ENCODE results near the gene MAPK10. TPM values are rescaled to one million over a fixed set of nuclear protein-coding genes. Genes with fewer than 3 reads are reported as not detected.

Gene MAPK10
- total RNA-seq, 2 donors from 2014 or later = 49.7 to 64.9 TPM

GRCh38 chr4:86326400-86326799, 33.5 kb downstream of the MAPK10 start:
- intact Hi-C loops (cut with DNase I) = no loop called here
- Histone ChIP-seq H3K4me1 (replicated peaks) (peaks cover 3% of the 10 kb centered on the region), H3K36me3 (no peaks in the 10 kb centered on the region), H3K9me3 (no peaks in the 10 kb centered on the region), H3K27ac (no peak overlapping the region), H3K27me3 (replicated peaks; ENCODE audit: insufficient read depth) (no peaks in the 10 kb centered on the region), H3K4me3 (no peak overlapping the region)
- DNase-seq (ENCODE audit: low spot score) = no peak
- no peak for TF ChIP-seq CTCF (IDR thresholded peaks at IDR 0.05)
- TF ChIP-seq POLR2A (IDR thresholded peaks at IDR 0.05) = no peak
- TF ChIP-seq POLR2AphosphoS5 (IDR thresholded peaks at IDR 0.05) = no peak

GRCh38 chr4:86319390-86319789, 40.5 kb downstream of the MAPK10 start:
- TF ChIP-seq POLR2A (IDR thresholded peaks at IDR 0.05) (no peak), POLR2AphosphoS5 (IDR thresholded peaks at IDR 0.05) (no peak), CTCF (IDR thresholded peaks at IDR 0.05) (no peak)
- Histone ChIP-seq H3K27ac (no peak overlapping the region), H3K4me3 (no peak overlapping the region), H3K4me1 (replicated peaks) (no peaks in the 10 kb centered on the region), H3K9me3 (no peaks in the 10 kb centered on the region), H3K27me3 (replicated peaks; ENCODE audit: insufficient read depth) (no peaks in the 10 kb centered on the region), H3K36me3 (no peaks in the 10 kb centered on the region)
- DNase-seq (ENCODE audit: low spot score) = no peak
- intact Hi-C loops (cut with DNase I) = no loop called here

- Histone ChIP-seq H3K4me1 (replicated peaks) (no peaks in the 10 kb centered on the region), H3K27me3 (replicated peaks; ENCODE audit: insufficient read depth) (no peaks in the 10 kb centered on the region), H3K27ac (no peak overlapping the region), H3K4me3 (no peak overlapping the region), H3K36me3 (no peaks in the 10 kb centered on the region), H3K9me3 (no peaks in the 10 kb centered on the region)
- no peak for DNase-seq (ENCODE audit: low spot score)
- intact Hi-C loops (cut with DNase I) = no loop called here
- TF ChIP-seq POLR2AphosphoS5 (IDR thresholded peaks at IDR 0.05) (no peak), POLR2A (IDR thresholded peaks at IDR 0.05) (no peak), CTCF (IDR thresholded peaks at IDR 0.05) (no peak)
Measured at GRCh38 chr4:86315579-86315978, 44.3 kb downstream of the MAPK10 start.

GRCh38 chr4:86313656-86314055, 46.2 kb downstream of the MAPK10 start:
- Histone ChIP-seq H3K4me3 (no peak overlapping the region), H3K36me3 (no peaks in the 10 kb centered on the region), H3K27ac (no peak overlapping the region), H3K4me1 (replicated peaks) (no peaks in the 10 kb centered on the region), H3K9me3 (no peaks in the 10 kb centered on the region), H3K27me3 (replicated peaks; ENCODE audit: insufficient read depth) (no peaks in the 10 kb centered on the region)
- DNase-seq (ENCODE audit: low spot score) = no peak
- intact Hi-C loops (cut with DNase I) = no loop called here
- WGBS = 58% methylated on average over 1 of the region's 1 CpG
- TF ChIP-seq CTCF (IDR thresholded peaks at IDR 0.05) (no peak), POLR2A (IDR thresholded peaks at IDR 0.05) (no peak), POLR2AphosphoS5 (IDR thresholded peaks at IDR 0.05) (no peak)

GRCh38 chr4:86307432-86307831, 52.4 kb downstream of the MAPK10 start:
- Histone ChIP-seq H3K4me3 (no peak overlapping the region), H3K27ac (no peak overlapping the region), H3K36me3 (no peaks in the 10 kb centered on the region), H3K27me3 (replicated peaks; ENCODE audit: insufficient read depth) (no peaks in the 10 kb centered on the region), H3K9me3 (no peaks in the 10 kb centered on the region), H3K4me1 (replicated peaks) (peaks cover 4% of the 10 kb centered on the region)
- no peak for DNase-seq (ENCODE audit: low spot score)
- intact Hi-C loops (cut with DNase I) = no loop called here
- TF ChIP-seq POLR2A (IDR thresholded peaks at IDR 0.05) = no peak
- no peak for TF ChIP-seq POLR2AphosphoS5 (IDR thresholded peaks at IDR 0.05)
- TF ChIP-seq CTCF (IDR thresholded peaks at IDR 0.05) = no peak

Measured in prostate gland (tissue), 2 donors.